HG03520 (cell line): ENCODE results near the gene CRYBG3.
"Not testable (repeated sequence)": the region's sequence is repeated elsewhere in the genome, so short reads cannot be mapped to it uniquely, and the experiment has no call there.

Source experiments
- ATAC-seq: cut with Tn5 transposase; IDR thresholded peaks from one replicate; pipeline ENCODE4 v1.9.1; 2021; ENCODE audit warnings: mild to moderate bottlenecking, moderate library complexity; ENCODE audit not compliant: unreplicated experiment

CRYBG3 gene

DNA sequence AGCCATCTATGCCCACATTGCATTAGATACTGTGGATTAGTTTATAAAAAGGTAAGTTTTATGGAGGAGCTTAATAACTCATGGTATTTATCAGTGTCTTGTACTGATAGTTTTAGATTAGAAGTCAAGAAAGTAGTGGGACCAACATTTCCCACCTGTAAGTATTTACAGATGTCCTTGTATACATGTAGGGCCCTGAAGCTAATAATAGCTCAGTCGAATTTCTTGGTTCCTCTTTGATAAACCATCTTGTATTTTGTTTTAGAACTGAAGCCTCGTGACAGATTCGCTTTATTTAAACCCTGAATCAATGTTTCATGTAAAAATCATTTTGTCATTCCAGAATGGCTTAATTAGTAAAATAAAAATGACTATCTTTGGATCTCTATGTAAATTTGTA is 73.4 kb downstream of the CRYBG3 start:
- no peak for ATAC-seq

DNA sequence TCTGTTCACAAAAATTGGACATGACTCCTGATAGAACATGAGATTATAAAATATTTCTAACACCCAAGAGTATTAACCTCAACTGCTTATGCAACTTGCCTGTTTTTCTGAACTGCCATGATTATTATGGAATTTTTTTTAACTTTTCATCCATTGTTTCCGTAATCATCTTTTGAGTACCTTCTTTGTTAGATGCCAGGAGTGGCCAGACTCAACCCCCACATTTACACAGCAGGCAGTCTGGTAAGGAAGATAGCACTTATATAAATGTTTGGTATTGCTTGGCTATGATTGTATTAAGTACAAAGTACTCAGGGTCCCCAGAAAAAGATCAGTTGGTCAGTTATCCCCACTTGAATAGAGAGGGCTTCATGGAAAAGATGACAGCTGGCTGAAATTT is 74.3 kb downstream of the CRYBG3 start:
- ATAC-seq, result no peak

GRCh38 chr3:97896547-97896946 is 74.7 kb downstream of the CRYBG3 start:
- no peak for ATAC-seq

DNA sequence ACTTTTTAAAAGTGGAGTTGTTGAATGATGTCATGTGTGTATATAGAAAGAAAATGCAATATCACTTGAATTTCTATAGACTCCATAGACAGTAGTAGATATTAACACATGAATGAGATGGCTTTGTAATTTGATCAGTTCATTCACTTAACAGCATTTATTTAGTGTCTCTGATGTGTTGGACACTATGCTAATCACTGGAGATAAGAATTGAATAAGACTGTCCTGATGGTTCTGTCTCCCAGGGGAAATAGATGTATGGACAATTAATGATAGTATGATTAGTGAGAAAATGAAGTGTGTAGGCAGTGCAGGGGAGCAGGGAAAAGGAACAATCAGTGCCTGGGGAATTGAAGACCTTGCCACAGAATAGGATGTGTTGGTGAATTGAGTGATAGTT is 77.5 kb downstream of the CRYBG3 start:
- no peak for ATAC-seq

GRCh38 chr3:97901313-97902248 is 79.8 kb downstream of the CRYBG3 start:
- no peak for ATAC-seq

DNA sequence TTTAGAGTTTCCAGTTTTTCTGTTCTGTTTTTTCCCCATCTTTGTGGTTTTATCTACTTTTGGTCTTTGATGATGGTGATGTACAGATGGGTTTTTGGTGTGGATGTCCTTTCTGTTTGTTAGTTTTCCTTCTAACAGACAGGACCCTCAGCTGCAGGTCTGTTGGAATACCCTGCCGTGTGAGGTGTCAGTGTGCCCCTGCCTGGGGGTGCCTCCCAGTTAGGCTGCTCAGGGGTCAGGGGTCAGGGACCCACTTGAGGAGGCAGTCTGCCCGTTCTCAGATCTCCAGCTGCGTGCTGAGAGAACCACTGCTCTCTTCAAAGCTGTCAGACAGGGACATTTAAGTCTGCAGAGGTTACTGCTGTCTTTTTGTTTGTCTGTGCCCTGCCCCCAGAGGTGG is 88.0 kb downstream of the CRYBG3 start:
- ATAC-seq, result not testable (repeated sequence)

GRCh38 chr3:97910236-97910831 is 88.5 kb downstream of the CRYBG3 start:
- not testable (repeated sequence) for ATAC-seq

GRCh38 chr3:97910931-97911351 is 89.1 kb downstream of the CRYBG3 start:
- ATAC-seq, result no peak

GRCh38 chr3:97911459-97911858 is 89.6 kb downstream of the CRYBG3 start:
- no peak for ATAC-seq

DNA sequence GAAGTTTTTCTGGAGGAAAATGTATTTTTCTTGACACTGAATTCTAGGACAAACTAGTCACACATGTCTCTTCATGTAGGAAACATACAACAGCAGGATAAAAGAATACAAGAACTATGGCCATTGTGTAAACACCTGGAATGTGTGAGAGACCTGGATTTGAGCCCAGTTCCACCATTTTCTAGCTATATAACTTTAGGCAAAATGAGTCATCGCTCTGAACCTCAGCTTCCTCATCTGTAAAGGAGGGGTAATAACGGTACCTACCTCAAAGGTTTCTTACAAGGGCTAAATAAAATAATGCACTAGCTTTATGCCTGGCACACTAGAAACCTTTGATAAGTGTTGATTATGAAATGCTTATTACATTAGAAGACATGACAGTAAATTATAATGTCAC is 92.6 kb downstream of the CRYBG3 start:
- no peak for ATAC-seq

- no peak for ATAC-seq
Observed at GRCh38 chr3:97916576-97916975, 94.8 kb downstream of the CRYBG3 start.

- no peak for ATAC-seq
Observed at GRCh38 chr3:97917813-97918536, 96.2 kb downstream of the CRYBG3 start.

- no peak for ATAC-seq
Observed at GRCh38 chr3:97927704-97928103, 105.9 kb downstream of the CRYBG3 start.

DNA sequence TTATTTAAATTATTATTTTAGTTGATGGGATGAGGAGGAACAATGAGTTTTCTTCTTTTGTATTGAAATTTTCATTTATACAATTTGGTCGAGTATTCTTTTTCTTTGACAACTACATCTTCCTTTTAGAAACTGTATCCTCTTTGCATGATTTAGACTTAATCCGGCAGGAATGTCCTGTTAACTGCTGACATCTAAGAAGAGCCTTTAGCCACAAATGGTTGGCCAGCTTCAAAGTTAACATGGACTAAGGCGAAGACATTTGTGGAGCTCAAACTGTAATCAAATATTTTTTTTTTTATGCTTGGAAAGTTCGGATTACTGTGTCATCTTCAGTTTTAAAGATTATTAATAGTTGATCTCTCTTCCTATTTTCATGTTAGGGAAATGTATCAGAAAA is 107.2 kb downstream of the CRYBG3 start:
- ATAC-seq, result no peak

GRCh38 chr3:97930018-97930417 is 108.2 kb downstream of the CRYBG3 start:
- no peak for ATAC-seq

- ATAC-seq, result no peak
Observed at GRCh38 chr3:97931218-97931617, 109.4 kb downstream of the CRYBG3 start.

DNA sequence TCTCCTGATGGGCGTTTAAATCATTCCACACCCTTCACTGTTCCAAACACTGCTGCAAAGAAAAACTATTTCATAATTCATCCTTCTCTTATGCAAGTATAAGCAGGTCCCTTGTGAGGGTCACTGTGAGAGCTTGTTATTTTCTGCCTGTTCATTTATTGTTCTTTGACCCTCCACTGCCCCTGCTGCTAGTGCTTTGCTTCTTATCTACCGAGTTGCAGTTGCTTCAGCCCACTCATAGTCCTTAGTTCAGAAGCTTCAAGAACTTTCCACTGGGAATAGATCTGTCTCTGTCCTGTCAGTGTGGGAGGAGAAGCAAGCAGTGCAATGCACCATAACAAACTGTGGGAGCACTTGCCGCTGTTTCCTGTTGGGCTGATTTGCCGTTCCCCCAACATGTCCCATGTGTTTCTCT is 110.6 kb downstream of the CRYBG3 start:
- no peak for ATAC-seq

DNA sequence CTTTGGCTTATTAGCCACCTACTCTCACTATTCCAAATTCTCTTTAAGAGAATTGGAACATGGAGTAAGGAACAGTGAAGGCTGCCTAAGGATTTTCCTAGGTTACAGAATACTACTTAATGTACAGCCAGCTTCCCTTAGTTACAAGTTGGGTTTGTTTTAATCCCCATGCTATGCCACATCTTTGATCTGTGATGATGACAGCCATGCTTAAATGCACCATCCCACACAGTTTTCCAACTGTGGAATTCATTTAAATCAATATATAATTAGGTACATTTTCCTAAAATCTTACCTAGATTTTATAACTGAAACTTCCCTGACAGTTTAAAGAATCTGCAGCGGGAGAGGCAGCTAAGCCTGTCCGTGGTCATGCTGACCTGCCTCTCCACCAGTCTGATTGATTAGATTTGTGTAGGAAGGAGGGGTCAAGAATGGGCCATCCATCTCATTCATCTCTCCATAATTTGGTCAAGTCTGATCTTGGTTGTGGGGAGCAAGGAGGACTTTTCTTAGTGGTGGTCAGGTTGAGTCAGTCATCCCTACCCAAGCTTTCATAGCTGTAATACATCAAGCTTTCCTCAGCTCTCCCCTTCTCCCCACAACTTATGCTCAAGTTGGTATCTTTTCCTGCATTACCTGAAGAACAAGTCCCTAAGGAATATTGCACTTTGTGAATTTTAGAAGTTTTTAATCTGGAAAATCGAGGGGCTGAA is 113.3 kb downstream of the CRYBG3 start:
- ATAC-seq, result no peak

DNA sequence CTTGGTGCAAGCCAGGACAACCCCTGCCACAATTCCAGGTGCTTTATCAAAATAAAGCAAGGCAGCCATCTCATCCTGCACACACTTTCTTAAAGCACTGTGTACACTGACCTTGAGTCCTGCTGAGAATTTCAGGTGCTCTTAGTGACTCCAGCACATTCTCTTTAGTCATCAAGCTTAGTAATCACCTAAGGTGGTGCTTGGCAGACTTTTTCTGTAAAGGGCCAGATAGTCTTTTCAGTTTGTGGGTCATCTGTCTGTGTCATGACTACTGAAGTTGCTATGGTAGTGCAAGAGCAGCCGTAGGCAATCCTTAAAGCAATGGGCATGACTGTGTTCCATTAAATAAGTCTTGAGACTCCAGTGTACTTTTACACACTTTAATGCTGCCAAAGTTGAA is 114.0 kb downstream of the CRYBG3 start:
- ATAC-seq, result no peak

DNA sequence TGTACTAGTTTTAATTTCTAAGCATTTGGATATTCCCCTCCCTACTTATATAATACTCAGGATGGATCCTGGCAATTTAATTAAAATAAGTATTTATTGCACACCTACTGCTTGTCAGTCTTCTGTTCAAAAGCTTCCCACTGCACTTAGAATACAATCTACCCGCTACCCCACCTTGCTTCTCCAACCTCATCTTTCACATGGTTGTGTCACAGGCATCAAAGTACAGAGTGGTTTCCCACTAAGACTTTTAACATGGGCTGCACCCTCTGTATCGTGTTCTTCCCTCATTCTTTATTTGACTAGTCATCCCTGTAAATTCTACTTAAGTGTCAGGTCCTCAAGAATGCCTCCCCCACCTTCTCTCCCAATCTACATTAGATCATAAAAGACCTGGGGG is 115.4 kb downstream of the CRYBG3 start:
- no peak for ATAC-seq

DNA sequence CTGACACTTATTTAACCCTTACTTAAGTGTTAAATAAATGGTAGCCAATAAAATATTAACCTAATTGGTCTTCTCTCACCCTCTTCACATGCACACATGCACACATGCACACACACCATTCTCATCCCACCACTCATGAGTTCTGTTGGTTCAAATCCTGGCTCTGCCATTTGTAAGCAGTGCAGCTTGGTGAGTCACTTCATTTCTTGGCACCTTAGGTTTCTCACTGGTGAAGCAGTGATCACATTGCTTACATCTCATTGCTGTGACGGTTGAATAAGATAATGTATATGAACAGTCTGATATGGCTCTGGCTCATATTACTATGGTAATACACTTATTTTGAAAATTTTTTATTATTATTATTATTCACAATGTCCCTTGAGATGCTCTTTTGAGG is 116.6 kb downstream of the CRYBG3 start:
- ATAC-seq, result no peak
